IPS-18a (cell line): ENCODE measurements around the gene RPTOR.

Experiments
- H3K27ac ChIP-seq: one replicate; pipeline ENCODE4 v1.5.1; 2013; ENCODE audit warnings: low read length
- H3K27me3 ChIP-seq: one replicate; pipeline ENCODE4 v1.6.1; 2013; ENCODE audit warnings: mild to moderate bottlenecking, low read length; ENCODE audit not compliant: control insufficient read depth, insufficient read depth
- H3K36me3 ChIP-seq: one replicate; pipeline ENCODE4 v1.6.1; 2013; ENCODE audit warnings: low read depth, low read length; ENCODE audit not compliant: control insufficient read depth
- H3K4me1 ChIP-seq: one replicate; pipeline ENCODE4 v1.6.1; 2013; ENCODE audit warnings: low read depth, low read length; ENCODE audit not compliant: control insufficient read depth
- H3K4me3 ChIP-seq: one replicate; pipeline ENCODE4 v1.5.1; 2013; ENCODE audit warnings: low read length
- H3K9ac ChIP-seq: one replicate; pipeline ENCODE4 v1.6.1; 2013; ENCODE audit warnings: mild to moderate bottlenecking, low read length, moderate library complexity
- H3K9me3 ChIP-seq: one replicate; pipeline ENCODE4 v1.6.1; 2013; ENCODE audit warnings: low read depth, low read length; ENCODE audit not compliant: control insufficient read depth

The RPTOR gene

GRCh38 chr17:80981062-80981902 is 436.6 kb downstream of the RPTOR start:
- no peaks in the 10 kb centered on the region for H3K4me1 ChIP-seq
- peak overlapping the region; percentile 44 for H3K4me3 ChIP-seq
- no peaks in the 10 kb centered on the region for H3K36me3 ChIP-seq

GRCh38 chr17:80981929-80982425 is 437.3 kb downstream of the RPTOR start:
- Histone ChIP-seq H3K4me3 (no peak overlapping the region), H3K4me1 (no peaks in the 10 kb centered on the region), H3K9ac (no peak overlapping the region), H3K27ac (no peak overlapping the region), H3K9me3 (no peaks in the 10 kb centered on the region), H3K36me3 (no peaks in the 10 kb centered on the region), H3K27me3 (peaks cover 16% of the 10 kb centered on the region)

More at GRCh38 chr17:80981062-80981902, 436.6 kb downstream of the RPTOR start:
- Histone ChIP-seq H3K27me3 (peaks cover 16% of the 10 kb centered on the region), H3K9me3 (no peaks in the 10 kb centered on the region), H3K9ac (no peak overlapping the region), H3K27ac (no peak overlapping the region)

GRCh38 chr17:80982426-80982974 is 437.9 kb downstream of the RPTOR start:
- no peaks in the 10 kb centered on the region for H3K9me3 ChIP-seq
- H3K27me3 ChIP-seq = peaks cover 16% of the 10 kb centered on the region
- no peak overlapping the region for H3K9ac ChIP-seq
- H3K4me3 ChIP-seq = no peak overlapping the region
- no peaks in the 10 kb centered on the region for H3K36me3 ChIP-seq
- no peaks in the 10 kb centered on the region for H3K4me1 ChIP-seq
- no peak overlapping the region for H3K27ac ChIP-seq

GRCh38 chr17:80983545-80983944 is 438.9 kb downstream of the RPTOR start:
- no peaks in the 10 kb centered on the region for H3K4me1 ChIP-seq

GRCh38 chr17:80984749-80985148 is 440.1 kb downstream of the RPTOR start:
- Histone ChIP-seq H3K36me3 (no peaks in the 10 kb centered on the region), H3K9ac (no peak overlapping the region), H3K4me3 (no peak overlapping the region), H3K27me3 (peaks cover 23% of the 10 kb centered on the region), H3K27ac (no peak overlapping the region), H3K4me1 (no peaks in the 10 kb centered on the region), H3K9me3 (no peaks in the 10 kb centered on the region)

More at GRCh38 chr17:80983545-80983944, 438.9 kb downstream of the RPTOR start:
- no peaks in the 10 kb centered on the region for H3K36me3 ChIP-seq
- H3K9ac ChIP-seq = no peak overlapping the region
- H3K4me3 ChIP-seq = no peak overlapping the region
- no peak overlapping the region for H3K27ac ChIP-seq
- H3K27me3 ChIP-seq = peaks cover 16% of the 10 kb centered on the region
- no peaks in the 10 kb centered on the region for H3K9me3 ChIP-seq

- H3K9me3 ChIP-seq = no peaks in the 10 kb centered on the region
- H3K9ac ChIP-seq = no peak overlapping the region
- no peak overlapping the region for H3K27ac ChIP-seq
- H3K4me3 ChIP-seq = no peak overlapping the region
- no peaks in the 10 kb centered on the region for H3K36me3 ChIP-seq
- H3K4me1 ChIP-seq = no peaks in the 10 kb centered on the region
- H3K27me3 ChIP-seq = peaks cover 35% of the 10 kb centered on the region
Measured at GRCh38 chr17:80986046-80986445, 441.4 kb downstream of the RPTOR start.

GRCh38 chr17:80986816-80987475 is 442.3 kb downstream of the RPTOR start:
- H3K27me3 ChIP-seq = peaks cover 29% of the 10 kb centered on the region
- no peaks in the 10 kb centered on the region for H3K4me1 ChIP-seq
- no peak overlapping the region for H3K27ac ChIP-seq
- no peak overlapping the region for H3K9ac ChIP-seq
- H3K4me3 ChIP-seq = no peak overlapping the region
- H3K36me3 ChIP-seq = no peaks in the 10 kb centered on the region
- H3K9me3 ChIP-seq = no peaks in the 10 kb centered on the region

GRCh38 chr17:80987941-80988461 is 443.4 kb downstream of the RPTOR start:
- Histone ChIP-seq H3K36me3 (no peaks in the 10 kb centered on the region), H3K4me3 (no peak overlapping the region), H3K27me3 (peaks cover 28% of the 10 kb centered on the region), H3K9ac (no peak overlapping the region), H3K9me3 (no peaks in the 10 kb centered on the region), H3K27ac (no peak overlapping the region), H3K4me1 (no peaks in the 10 kb centered on the region)

GRCh38 chr17:80989586-80989913 is 444.9 kb downstream of the RPTOR start:
- no peak overlapping the region for H3K9ac ChIP-seq
- H3K27ac ChIP-seq = no peak overlapping the region
- H3K36me3 ChIP-seq = no peaks in the 10 kb centered on the region
- no peak overlapping the region for H3K4me3 ChIP-seq
- H3K27me3 ChIP-seq = peaks cover 30% of the 10 kb centered on the region
- no peaks in the 10 kb centered on the region for H3K4me1 ChIP-seq
- H3K9me3 ChIP-seq = no peaks in the 10 kb centered on the region

GRCh38 chr17:80990921-80991644 is 446.4 kb downstream of the RPTOR start:
- H3K4me1 ChIP-seq = no peaks in the 10 kb centered on the region
- peak overlapping the region; percentile 50 for H3K9ac ChIP-seq
- peaks cover 1% of the 10 kb centered on the region for H3K36me3 ChIP-seq
- H3K27ac ChIP-seq = no peak overlapping the region
- H3K9me3 ChIP-seq = no peaks in the 10 kb centered on the region
- H3K4me3 ChIP-seq = peak overlapping the region; percentile 58
- H3K27me3 ChIP-seq = peaks cover 30% of the 10 kb centered on the region

- no peak within 1 kb of the TSS for H3K27ac ChIP-seq
- H3K9ac ChIP-seq = peak within 1 kb of the TSS; percentile 50
- H3K4me3 ChIP-seq = peak within 1 kb of the TSS; percentile 58
- H3K4me1 ChIP-seq = no peaks in the 10 kb centered on the region
- H3K27me3 ChIP-seq = peaks cover 30% of the 10 kb centered on the region
- H3K36me3 ChIP-seq = peaks cover 4% of the 10 kb centered on the region
- H3K9me3 ChIP-seq = no peaks in the 10 kb centered on the region
Measured at GRCh38 chr17:80991645-80992076, 447.0 kb downstream of the RPTOR start, which contains the start of gene CHMP6. Gene CHMP6 (plus strand): TSS chr17:80991841. CDS start chr17:80991919, 78 bp downstream.
